Measurements from ENCODE around the gene RRAD.
A peak's percentile ranks its signal among the peaks of the same experiment; 100 is the strongest.

RRAD gene

GRCh38 chr16:66873685-66874055 is 51.7 kb downstream of the RRAD start:
- H3K4me1 Mint-ChIP-seq: peaks cover 65% of the 10 kb centered on the region
- H3K4me3 Mint-ChIP-seq: peak overlapping the region; percentile 77 to 86
- ATAC-seq: no peak

DNA sequence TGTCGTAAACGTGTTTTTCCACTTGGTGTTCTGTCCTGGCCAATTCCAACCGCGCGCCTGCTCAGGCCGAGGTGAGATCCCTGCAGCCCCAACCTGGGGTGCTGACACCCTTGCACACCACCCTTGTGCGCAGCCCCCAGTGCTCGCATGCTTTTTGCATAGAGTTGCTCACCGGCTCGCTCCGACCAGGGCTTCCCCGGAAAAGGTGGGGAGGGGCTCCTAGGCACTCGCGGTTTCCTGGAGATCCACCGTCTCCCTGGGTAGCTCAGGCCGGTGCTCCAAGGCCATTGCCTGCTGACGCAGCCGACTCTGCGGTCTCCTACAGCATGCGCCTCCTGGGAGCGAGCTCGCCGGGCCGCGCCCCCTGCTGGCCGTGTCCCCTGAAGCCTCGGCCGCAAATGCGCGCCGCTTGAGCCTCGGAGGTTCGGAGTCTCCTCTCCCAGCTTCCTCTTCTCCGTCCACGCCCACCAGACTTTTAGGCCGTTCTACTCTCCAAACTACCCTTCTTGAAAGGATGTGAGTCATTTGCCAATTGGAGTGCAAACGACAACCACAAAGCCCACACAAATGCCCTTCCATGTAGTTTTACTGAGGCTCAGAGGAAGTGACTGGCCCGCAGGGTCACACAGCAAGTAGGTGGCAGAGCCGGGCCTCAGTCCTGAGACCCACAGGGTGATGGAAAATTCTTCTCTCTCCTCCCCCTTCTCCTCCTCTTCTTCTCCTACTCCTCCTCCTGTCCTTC is 52.2 kb downstream of the RRAD start:
- Mint-ChIP-seq H3K27ac (peak overlapping the region in 1 of 2 donors; percentile 37), H3K4me3 (peak overlapping the region; percentile 77 to 86)

More at GRCh38 chr16:66873685-66874055, 51.7 kb downstream of the RRAD start:
- Mint-ChIP-seq H3K27me3 (peaks cover 11% of the 10 kb centered on the region), H3K27ac (peak overlapping the region in 1 of 2 donors; percentile 87), H3K9me3 (peaks cover 5 to 7% of the 10 kb centered on the region in 2 donors)
- no peak for DNase-seq

DNA sequence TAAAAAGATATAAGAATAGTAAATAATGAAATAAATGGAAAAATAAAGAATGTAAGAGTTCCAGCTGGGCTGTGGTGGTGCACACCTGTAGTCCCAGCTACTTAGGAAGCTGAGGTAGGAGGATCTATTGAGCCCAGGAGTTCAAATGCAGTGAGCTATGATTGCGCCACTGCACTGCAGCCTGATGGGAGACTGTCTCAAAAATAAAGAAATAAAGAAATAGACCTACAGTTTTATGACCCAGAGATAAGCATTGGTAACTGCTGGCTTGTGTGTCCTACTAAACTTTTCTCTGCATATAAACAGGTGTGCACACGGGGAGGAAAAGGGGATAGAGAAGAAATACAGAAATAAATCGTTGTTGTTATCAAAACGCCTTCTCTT is 52.8 kb downstream of the RRAD start:
- DNase-seq (no peak), ATAC-seq (no peak)
- peaks cover 11% of the 10 kb centered on the region for H3K27me3 Mint-ChIP-seq
- no peak overlapping the region for H3K27ac Mint-ChIP-seq
- H3K4me3 Mint-ChIP-seq: peak overlapping the region; percentile 77 to 86
- H3K9me3 Mint-ChIP-seq: peaks cover 5 to 7% of the 10 kb centered on the region in 2 donors
- H3K4me1 Mint-ChIP-seq: peaks cover 54% of the 10 kb centered on the region

More for the DNA sequence above, 52.2 kb downstream of the RRAD start:
- DNase-seq: peak; percentile 95 to 97
- peak; percentile 92 for ATAC-seq
- Mint-ChIP-seq H3K27me3 (peaks cover 11% of the 10 kb centered on the region), H3K9me3 (peaks cover 5 to 7% of the 10 kb centered on the region in 2 donors), H3K4me1 (peaks cover 60% of the 10 kb centered on the region)

DNA sequence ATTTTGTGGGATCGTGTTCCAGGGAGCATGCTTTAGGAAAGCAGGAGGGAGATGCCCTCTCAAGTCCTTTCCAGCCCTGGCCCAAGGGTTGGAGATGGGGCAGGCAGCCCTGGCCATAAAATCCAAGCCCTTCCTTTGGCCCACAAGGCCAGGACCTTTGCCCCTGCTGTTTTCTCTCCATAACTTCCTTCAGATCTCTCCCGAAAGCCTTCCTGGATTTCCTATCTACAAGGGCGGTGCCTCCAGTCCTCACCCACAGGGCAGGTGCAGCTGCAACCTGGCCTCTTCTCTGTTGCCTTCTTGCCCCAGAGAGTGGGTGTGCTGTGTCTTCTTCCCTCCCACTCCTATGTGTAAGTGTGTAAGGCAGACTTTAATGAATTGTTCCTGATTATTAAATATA is 53.5 kb downstream of the RRAD start:
- H3K4me3 Mint-ChIP-seq: no peak overlapping the region
- H3K27ac Mint-ChIP-seq: no peak overlapping the region
- H3K27me3 Mint-ChIP-seq: peaks cover 11% of the 10 kb centered on the region
- no peak for DNase-seq
- H3K4me1 Mint-ChIP-seq: peaks cover 54% of the 10 kb centered on the region
- ATAC-seq: no peak
- H3K9me3 Mint-ChIP-seq: peaks cover 5 to 7% of the 10 kb centered on the region in 2 donors
